ENCODE results near the gene KRTAP5-2.

Gene KRTAP5-2

DNA sequence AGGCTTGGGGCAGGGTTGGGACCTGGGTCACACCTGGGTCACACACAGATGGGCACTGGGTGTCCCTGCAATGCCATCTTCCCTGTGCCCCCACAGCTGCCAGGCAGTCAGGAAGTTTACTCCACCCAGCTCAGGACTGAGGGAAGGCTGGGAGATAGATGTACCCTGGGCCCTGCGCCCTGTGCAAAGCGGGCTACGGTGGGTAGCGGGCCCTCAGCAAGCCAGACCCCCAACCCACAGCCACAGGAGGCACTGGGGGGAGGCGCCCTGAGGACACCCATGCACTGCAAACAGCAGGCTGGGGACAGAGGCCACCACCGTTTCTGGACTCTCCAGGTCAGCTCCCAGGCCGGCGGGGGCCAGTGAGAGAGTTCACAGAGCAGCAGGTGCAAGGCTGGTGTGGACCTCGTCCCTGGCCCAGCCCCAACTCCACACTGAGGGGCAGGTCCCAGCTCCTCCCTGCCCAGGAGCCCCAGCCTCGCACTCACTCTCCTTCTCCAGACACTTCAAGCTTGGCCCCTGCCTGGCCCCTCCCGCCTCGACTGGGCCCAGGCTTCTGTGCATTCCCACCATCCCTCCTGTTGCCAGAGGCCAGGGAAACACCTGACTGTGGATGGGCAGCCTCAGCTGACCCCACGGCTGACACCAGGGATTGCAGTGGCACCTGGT, 30.9 kb downstream of the KRTAP5-2 start:
- no peak for DNase-seq (ENCODE audit: low spot score)

DNA sequence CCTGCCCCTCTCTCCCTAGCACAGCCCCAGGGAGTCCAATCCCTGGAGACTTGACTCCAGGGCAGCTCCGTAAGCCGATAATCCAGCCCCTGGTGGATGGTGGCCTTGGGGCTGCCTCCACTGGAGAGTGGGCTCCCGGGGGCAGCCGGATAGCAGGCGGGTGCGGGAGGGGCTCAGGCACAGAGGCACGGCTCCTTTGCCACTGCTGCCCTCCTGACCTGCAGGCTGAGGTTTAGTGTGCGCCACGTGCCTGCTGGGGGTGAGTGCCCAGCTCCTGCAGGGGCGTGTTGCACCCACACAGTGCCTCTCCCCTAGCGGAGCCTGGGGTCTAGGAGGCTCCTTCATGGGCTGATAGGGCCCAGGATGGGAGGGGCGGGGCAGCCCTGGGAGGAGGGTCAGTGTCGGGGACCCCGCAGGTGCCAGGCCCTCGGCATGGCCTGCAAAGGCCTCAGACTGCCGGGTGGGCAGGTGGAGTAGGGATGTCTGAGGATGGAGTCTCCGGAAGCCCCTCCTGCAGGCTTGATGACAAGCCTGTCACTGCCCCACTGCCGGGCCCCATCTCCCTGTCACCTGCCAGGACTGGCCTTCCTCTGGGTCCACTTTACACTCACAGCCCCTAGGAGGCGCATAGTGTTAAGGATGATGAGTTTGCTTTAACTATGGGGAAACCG, 31.6 kb downstream of the KRTAP5-2 start:
- DNase-seq (ENCODE audit: low spot score), result no peak

DNA sequence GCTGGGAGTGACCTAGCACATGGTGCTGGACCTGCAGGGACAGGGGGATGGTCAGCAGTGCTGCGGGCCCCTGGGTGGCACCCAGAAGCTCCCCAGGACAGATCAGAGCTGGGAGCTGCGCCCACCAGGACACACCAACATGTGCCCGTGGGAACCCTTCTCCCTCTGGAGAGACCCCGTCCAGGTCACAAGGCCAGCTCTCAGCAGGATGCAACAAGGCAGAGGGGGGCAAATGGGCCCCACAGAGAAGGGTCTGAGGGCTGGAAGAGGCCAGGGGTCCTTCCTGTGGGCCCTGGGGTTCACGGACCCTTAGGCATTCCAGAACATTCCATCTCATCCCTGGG, 32.2 kb downstream of the KRTAP5-2 start:
- DNase-seq (ENCODE audit: low spot score), result no peak

DNA sequence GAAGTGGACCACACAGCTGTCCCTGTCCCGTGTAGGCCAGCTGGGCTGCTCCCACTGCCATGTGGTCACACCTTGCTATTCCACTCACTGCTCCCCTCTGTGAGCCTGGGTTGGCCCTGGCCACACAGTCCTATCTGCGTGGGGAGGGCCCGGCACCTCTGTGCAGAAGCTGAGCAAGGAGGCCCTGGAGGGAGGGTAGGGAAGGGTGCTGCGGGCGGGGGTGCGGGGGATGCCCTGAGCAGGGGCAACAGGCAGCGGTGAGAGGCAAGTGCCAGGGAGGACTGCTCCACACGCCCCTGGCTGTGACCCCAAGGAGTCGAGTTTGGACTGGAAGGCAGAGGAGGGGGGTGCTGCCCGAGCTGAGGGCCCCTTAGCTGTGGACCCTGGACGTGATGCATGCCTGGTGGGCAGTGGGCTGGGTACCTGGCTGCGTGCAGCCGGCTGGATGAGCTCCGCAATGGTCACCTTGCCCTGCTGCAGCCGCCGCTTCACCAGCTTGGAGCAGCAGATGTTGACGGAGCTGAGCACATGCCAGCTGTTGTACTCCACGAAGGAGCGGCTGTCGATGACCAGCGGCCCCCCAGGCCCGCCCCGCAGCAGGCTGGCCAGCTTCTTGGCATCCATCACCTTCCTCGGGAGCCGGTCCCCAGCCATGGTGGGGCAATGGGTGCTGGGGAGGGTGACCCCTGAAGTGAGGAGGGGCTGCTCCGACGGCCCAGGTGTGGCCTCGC, 32.8 kb downstream of the KRTAP5-2 start:
- DNase-seq (ENCODE audit: low spot score), result no peak

DNA sequence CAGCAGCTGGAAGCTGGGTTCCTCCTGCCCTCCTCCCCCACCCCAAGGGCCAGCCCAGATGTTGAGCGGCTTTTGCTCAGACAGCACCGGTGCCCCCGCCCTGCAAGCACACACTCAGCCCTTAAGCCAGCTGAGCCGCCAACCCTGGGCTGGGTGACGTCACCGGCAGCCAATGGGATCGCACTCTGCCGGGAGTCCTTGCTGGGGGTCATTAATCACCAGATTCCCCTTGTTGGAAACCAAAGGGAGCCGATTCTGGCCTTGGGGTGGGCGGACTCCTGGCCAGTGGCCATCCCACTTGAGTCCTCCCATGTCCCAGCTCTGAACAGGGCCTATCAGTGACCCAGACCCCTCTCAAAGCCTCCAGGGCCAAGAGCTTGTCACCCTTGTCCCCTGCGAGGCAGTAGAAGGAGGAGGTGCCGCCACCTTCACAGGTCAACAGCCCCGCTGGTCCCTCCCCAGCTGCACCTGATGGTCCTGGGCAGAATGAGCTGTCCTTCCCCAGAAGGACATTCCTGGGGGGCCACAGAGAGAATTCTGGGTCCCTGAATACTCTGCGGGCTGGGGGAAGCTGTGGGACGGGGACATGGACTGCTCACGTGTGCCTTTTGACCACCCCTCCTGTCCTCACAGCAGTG, 33.4 kb downstream of the KRTAP5-2 start:
- no peak for DNase-seq (ENCODE audit: low spot score)

DNA sequence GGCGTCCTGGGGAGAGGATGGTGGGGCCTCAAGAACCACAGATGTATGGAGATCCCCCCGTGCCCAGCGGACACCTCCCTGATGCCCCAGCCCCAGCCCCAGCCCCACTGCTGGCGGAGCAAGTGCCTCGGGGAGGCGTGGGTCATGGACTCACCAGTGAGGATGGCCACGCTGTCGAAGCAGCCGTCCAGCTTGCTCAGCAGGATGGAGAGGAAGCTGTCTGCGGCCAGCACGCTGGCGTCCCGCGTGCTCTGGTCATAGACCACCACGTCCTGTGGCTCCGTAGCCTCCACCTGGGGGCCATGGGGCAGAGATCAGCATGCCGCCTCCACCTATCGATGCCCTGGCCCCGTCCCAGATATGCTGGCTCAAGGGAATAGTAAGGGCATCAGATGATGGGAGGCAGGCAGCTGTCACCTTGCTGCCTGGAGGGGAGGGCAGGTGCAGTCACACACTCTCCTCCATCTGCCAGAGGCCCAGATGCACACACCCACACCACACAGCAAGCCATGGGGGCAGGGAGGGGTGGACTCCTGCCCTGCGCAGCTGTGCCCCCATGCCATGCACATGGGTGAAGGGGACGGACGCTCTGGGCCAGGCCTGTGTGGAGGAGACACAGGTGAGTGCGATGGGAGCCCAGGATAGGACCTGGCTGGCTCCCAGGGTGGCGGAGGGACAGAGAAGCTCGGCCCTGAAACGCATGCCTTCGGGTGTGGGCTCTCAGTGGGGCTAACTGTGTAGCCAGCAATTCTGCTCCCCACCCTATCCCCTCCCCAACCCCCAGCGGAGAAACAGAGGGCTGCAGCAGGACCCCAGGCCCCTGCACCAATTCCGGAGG, 34.2 kb downstream of the KRTAP5-2 start:
- no peak for DNase-seq (ENCODE audit: low spot score)

DNA sequence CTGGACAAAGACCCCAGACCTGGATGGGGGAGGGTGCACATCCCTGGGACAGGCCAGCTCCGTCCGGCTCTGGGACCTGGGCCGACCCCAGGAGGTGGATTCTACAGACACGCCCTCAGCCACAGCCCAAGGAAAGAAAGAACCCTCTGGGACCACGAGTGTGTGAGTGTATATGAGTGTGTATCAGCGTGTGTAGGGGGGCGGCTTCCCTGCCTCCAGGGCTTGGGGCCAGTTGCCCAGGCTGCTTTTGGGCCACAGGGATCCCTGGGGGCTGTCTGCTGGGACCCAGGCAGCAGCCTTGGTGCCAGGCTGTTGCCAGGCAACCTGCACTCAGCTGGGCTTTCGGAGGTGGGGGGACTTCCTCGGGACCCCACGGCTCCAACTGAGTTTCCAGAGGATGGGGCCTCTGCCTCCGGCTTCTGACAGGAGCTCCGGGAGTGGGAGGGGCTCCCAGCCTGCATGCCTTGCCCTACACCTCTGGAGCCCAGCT, 34.9 kb downstream of the KRTAP5-2 start:
- DNase-seq (ENCODE audit: low spot score), result no peak

DNA sequence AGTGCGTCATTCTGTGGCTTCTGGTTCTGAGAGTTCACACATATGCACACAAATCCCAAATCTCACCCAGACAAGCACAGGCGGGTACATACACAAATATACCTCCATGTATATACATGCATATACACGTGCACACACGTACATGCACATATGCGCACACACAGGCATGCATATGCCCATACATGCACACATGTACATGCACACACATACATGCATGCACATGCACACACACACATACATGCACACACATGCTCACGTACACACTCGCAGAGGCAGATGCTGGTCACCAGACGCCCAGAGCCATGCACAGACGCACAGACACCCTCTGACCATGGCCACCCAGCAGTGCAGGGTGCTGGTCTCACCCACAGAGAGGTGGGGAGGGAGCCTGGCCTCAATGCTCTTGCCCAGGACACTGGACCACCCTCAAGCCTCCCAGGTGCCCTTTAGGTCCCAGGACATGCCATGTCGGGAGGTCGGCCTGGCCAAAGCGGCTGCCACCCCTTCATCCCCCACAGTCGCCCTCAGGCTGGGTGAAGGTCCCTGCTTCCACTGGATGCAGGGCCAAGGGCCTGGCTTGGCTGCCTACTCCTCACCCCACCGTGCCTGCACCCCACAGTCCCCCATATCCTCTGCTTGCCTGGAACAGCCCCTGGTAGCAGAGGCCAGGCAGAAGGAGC, 35.5 kb downstream of the KRTAP5-2 start:
- no peak for DNase-seq (ENCODE audit: low spot score)

DNA sequence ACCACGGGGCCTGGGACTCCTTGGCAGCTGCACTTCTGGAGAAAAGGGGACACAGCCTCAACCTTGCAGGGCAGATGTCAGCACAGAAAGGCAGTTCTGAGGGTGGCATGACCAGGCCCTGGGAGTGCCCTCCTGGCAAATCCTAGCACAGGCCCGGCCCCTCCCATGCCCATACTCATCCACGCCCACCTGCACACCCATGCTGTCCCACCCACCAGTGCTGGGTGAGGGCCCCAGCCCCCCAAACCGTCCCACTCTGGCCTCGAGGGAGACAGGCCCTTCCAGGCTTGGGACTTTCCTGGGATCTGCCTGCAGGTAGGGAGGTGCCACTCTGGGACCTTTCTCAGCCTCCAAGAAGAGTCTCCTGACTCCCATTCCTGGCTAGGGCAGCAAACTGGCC, 36.1 kb downstream of the KRTAP5-2 start:
- no peak for DNase-seq (ENCODE audit: low spot score)

DNA sequence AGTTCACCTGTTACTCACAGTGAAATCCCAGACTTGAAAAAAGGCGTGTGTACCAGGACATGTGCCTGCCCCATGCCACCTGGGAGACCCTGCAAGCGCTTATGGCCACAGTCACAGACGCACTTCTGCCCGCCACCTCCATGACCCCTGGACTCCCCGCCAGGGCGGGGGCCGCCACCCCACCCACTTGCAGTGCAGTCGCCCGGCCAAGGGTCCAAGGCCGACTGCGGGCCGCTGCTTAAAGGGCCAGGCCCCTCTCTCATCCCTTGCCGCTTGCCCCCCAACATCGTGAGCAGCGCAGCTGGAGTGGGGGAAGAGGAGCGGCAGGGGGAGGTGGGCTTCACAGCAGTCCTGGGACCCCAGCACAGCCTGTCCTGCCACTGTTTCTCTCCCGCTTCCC, 36.8 kb downstream of the KRTAP5-2 start:
- DNase-seq (ENCODE audit: low spot score), result no peak

DNA sequence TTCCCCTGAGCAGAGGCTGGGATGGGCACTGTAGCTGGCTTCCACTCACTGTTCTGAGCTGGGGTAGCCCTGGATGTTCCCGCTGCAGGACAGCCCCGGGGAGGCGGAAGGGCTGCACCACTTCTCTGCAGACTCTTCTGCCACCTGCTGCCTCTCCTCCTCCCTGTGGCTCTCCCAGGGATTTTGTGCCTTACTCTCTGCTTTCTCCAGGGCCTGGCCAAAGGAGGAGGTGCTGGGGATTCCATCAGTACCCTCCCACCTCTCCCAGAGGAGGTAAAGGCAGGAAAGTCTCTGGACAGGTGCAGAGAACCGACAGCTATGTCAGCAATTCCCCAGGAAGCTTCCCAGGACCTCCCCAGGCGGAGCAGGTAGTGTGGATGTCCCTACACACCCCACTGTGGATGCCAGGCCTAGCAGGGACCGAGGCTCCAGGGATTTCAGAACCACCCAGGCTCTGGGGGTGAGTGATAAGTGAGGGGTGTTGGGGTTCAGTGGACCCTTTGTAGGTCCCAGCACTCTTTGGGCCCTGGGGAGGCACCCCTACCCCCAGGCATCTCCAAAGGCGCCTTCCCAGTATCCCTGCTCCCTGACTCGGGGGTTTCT, 37.3 kb downstream of the KRTAP5-2 start:
- DNase-seq (ENCODE audit: low spot score), result no peak

DNA sequence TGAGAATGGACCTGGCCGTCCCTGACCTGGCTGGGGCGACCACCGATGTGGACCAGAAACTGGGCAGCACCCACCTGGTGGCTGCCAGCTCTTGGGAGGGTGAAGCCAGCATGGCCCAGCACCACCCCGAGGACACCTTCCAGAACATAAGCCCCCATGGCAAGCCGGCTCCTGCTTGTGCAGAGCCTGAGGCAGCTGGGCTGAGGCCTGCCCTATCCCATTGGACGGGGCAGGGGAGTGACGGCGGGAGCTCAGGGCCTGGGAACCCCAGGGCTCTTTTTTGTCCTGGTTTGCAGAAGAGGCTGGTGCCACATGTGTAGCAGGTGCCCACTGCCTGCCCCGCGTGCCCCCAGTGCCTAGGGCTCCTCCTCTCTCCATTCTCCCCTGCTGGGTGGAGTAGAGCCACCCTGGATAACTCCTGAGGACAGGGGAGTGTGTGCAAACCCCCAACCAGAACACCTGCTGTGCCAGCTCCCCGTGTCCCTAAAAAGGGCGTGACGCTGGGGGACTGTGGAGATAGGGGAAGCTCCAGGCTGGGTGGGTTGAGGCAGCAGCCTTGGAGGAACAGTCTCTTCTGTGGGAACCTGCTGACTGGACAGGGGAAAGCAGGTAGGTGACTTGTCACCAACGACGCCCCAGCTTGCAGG, 38.0 kb downstream of the KRTAP5-2 start:
- no peak for DNase-seq (ENCODE audit: low spot score)

DNA sequence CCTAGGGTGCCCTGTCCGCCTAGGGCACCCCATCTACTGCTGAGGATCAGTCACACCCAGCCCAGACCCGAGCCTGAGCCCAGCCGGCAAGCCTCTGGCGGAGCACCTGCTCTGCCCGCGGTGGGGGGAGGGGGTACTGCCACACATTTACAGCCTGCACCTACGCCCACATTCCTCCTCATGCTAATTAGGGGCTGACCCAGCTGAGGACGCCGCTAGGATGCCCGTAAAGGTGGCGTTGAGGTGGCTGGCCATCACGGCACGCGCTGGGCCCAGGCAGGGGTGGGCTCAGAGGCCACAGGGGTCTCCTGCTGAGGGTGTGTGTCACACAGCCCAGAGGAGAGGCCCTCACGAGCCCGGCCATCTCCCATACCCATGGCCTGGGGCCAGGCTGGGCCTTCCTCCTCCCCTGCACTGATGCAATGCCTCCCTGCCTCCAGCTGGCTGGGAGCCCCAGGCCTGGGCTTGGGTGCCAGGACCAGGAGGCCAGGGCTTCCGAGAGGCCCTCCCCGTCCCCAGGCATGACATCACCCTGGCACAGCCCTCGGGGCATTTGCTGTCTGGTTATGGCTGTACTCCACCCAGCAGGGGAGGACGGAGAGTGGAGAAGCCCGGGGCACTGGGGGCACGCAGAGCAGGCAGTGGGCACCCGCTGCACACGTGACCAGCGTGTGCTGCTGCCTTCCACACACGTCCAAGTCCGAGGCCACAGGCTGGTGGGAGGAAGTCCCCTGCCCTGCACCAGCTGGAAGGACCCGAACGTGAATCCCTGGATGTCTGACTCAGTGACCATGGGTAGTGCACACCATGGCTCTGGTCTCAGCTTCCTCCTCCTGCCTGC, 38.8 kb downstream of the KRTAP5-2 start:
- DNase-seq (ENCODE audit: low spot score), result peak; percentile 93

DNA sequence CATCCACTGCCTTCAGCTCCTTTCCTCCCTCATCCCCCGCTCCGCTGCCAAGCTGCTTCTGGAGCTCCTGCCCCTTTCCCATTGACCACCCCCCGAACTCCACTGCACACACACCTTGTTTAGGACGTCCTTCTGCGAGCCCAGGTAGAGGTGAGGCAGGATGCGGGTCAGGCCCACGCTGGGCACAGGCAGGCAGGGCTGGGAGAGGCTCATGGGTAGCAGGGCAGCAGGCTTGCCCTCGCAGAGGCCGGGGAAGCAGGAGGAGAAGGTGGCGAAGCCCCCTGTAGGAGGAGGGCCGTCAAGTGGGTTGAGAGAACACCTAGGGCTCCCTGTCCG, 39.4 kb downstream of the KRTAP5-2 start:
- no peak for DNase-seq (ENCODE audit: low spot score)

DNA sequence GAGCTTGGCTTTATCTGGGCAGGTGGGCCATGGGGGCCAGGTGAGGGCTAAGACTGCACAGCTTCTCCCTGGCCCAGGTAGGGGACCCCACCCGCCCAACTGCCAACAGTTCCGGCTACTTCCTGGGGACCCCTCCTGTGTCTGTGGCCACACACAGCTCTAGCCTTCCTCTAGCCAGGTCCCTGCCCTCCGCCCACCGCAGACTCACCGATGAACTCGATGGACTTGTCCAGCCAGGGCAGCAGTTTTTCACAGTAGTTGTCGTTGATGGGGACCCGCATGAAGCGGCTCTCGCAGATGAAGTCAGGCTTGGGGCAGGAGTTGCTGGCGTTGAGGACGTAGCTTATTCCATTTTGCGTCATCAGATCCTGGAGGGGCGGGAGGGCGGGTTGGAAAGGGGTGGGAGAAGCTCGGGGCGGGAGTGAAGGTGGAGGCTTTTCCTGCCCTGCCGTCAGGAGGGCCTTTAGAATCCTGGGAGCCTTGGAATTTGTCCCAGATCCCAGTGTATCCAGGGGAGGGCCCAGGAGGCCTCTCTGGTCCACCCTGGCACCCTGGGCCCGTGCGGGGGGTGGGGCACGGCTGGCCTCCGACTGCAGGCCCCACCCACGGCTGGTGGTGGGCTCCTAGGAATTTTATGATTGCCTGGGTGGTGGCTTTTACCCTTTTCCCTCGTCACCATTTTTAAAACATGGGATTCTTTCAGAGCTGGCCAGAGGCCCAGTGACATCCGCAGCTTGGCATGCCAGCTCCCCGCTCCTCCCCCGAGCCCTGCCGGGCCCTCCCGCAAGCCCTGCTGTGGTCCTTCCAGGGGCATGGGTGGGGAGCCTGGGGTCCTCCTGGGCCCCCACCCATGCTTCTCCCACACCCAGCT, 40.0 kb downstream of the KRTAP5-2 start:
- DNase-seq (ENCODE audit: low spot score), result peak; percentile 55

DNA sequence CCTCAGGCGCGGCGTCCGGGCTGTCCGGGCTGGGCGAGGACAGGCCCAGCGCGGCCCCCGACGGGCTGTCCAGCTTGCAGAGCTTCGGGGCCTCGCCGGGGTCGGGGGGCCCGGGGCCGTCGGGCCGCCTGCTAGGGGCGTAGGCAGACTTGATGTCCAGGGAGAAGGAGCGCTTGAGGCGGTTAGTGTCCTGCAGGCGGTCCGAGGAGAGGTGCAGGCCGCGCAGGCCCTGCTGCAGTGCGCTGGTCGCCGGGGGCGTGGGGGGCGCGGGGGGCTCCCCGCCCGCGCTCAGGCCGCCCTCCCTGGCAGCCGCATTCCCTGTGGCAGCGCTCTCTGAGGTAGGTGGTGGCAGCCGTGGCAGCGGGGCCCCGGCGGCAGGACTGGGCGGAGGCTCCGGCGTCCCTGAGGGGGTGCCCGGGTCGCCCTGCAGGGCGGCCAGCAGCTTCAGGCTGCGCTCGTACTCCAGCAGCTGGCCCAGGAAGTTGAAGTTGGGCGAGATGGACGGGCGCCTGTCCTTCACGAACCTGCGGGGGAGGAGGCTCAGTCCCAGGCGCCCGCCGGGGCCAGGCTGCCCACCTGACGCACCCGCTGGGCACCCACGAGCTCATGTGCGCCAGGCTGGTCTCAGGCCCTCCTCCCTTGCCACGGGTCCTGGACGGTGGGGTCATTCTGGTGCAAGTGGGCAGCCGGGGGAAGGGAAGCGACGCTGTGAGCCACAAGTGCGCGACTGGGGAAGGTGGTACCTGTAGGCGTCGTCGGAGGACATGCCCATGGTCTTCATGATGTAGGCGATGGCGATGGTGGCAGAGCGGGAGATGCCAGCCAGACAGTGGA, 40.8 kb downstream of the KRTAP5-2 start:
- no peak for DNase-seq (ENCODE audit: low spot score)

DNA sequence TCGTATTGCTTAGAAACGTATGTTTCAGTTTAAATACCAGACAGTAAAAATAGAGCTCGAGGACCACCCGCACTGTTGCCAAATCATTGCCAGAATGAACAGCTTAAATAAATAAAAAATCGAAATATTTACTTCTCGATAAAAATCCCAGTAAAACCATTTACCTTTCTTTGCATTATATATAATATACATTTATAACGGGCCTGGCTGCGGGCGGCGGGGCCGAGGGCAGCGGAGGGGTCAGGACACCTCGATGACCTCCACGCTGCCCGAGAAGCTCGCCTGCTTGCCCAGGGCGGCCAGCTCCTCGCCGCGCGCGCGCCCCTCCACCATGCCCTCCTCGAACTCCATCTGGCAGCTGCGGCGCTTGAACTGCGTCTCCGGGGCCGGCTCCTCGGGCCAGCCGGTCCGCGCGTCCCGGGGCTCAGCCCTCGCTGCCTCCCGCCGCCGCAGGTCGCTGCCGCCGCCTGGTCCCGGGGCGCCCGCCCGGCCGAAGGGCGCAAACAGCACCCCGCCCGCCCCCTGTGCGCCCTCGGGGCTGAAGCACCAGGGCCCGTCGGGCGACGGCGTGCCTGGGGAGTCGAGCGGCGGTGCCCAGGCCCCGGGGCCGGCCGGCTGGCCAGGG, 41.7 kb downstream of the KRTAP5-2 start:
- DNase-seq (ENCODE audit: low spot score), result no peak

Data from SW480 (cell line).